ENCODE measurements around the gene TSNAXIP1.

TSNAXIP1 gene

GRCh38 chr16:67825906-67826305 is 19.2 kb downstream of the TSNAXIP1 start:
- H4K8ac ChIP-seq (ENCODE audit: low read length) = no peak overlapping the region
- H3K9me3 ChIP-seq (ENCODE audit: control insufficient read depth, low read length) = no peaks in the 10 kb centered on the region
- 97% methylated on average over 14 of the region's 14 CpGs for WGBS

GRCh38 chr16:67828651-67829050 is 22.0 kb downstream of the TSNAXIP1 start:
- Histone ChIP-seq H2BK15ac (ENCODE audit: low read depth, poor library complexity, severe bottlenecking) (no peak overlapping the region), H3K4ac (ENCODE audit: low read depth in 1 of 2, low read length in 2 of 2) (no peak overlapping the region), H2BK5ac (ENCODE audit: low read depth, low read length, poor library complexity, severe bottlenecking) (no peak overlapping the region), H3K4me2 (ENCODE audit: low read length, poor library complexity, severe bottlenecking) (no peak overlapping the region), H3K18ac (ENCODE audit: low read depth in 1 of 2, low read length in 2 of 2) (no peak overlapping the region), H3K27me3 (ENCODE audit: control insufficient read depth in 1 of 2, insufficient read depth in 1 of 2, low read length in 2 of 2) (no peaks in the 10 kb centered on the region), H3K4me1 (ENCODE audit: control insufficient read depth, insufficient read depth, low read depth, low read length) (peaks cover 6% of the 10 kb centered on the region), H2AK5ac (ENCODE audit: low read length, severe bottlenecking) (no peak overlapping the region), H4K8ac (ENCODE audit: low read length) (no peak overlapping the region), H3K4me3 (ENCODE audit: insufficient read depth in 1 of 2, low read depth in 1 of 2, low read length in 2 of 2) (no peak overlapping the region), H3K36me3 (ENCODE audit: control insufficient read depth in 1 of 2, insufficient read depth in 2 of 2, low read depth in 1 of 2, low read length in 2 of 2) (peaks cover 69 to 70% of the 10 kb centered on the region in 2 experiments), H2BK12ac (ENCODE audit: low read length in 2 of 2) (no peak overlapping the region), H2AFZ (ENCODE audit: low read depth, low read length) (no peak overlapping the region), H4K91ac (ENCODE audit: low read length) (no peak overlapping the region), H3K14ac (ENCODE audit: low read length in 2 of 2) (no peak overlapping the region), H3K79me1 (replicated peaks; ENCODE audit: low read length, poor library complexity, severe bottlenecking) (peaks cover 21% of the 10 kb centered on the region), H3K27ac (ENCODE audit: low read length, poor library complexity, severe bottlenecking) (no peak overlapping the region), H2BK120ac (ENCODE audit: low read depth, low read length) (no peak overlapping the region), H3K23ac (ENCODE audit: low read length in 2 of 2) (no peak overlapping the region), H3K9ac (ENCODE audit: low read length) (no peak overlapping the region), H3K9me3 (ENCODE audit: control insufficient read depth, low read length) (no peaks in the 10 kb centered on the region)
- 91% methylated on average over 4 of the region's 4 CpGs for WGBS
- no peak for DNase-seq

More at GRCh38 chr16:67825906-67826305, 19.2 kb downstream of the TSNAXIP1 start:
- Histone ChIP-seq H2AK5ac (ENCODE audit: low read length, severe bottlenecking) (no peak overlapping the region), H3K27me3 (ENCODE audit: control insufficient read depth in 1 of 2, insufficient read depth in 1 of 2, low read length in 2 of 2) (no peaks in the 10 kb centered on the region), H2BK15ac (ENCODE audit: low read depth, poor library complexity, severe bottlenecking) (no peak overlapping the region), H3K23ac (ENCODE audit: low read length in 2 of 2) (no peak overlapping the region), H3K4ac (ENCODE audit: low read depth in 1 of 2, low read length in 2 of 2) (no peak overlapping the region), H2BK12ac (ENCODE audit: low read length in 2 of 2) (no peak overlapping the region), H3K27ac (ENCODE audit: low read length, poor library complexity, severe bottlenecking) (no peak overlapping the region), H2BK5ac (ENCODE audit: low read depth, low read length, poor library complexity, severe bottlenecking) (no peak overlapping the region), H3K9ac (ENCODE audit: low read length) (no peak overlapping the region), H4K91ac (ENCODE audit: low read length) (no peak overlapping the region), H3K14ac (ENCODE audit: low read length in 2 of 2) (no peak overlapping the region), H3K36me3 (ENCODE audit: control insufficient read depth in 1 of 2, insufficient read depth in 2 of 2, low read depth in 1 of 2, low read length in 2 of 2) (peaks cover 52 to 55% of the 10 kb centered on the region in 2 experiments), H3K18ac (ENCODE audit: low read depth in 1 of 2, low read length in 2 of 2) (no peak overlapping the region), H3K4me3 (ENCODE audit: insufficient read depth in 1 of 2, low read depth in 1 of 2, low read length in 2 of 2) (no peak overlapping the region), H3K4me1 (ENCODE audit: control insufficient read depth, insufficient read depth, low read depth, low read length) (peaks cover under 1% of the 10 kb centered on the region), H2AFZ (ENCODE audit: low read depth, low read length) (no peak overlapping the region), H3K79me1 (replicated peaks; ENCODE audit: low read length, poor library complexity, severe bottlenecking) (peaks cover 2% of the 10 kb centered on the region), H3K4me2 (ENCODE audit: low read length, poor library complexity, severe bottlenecking) (no peak overlapping the region), H2BK120ac (ENCODE audit: low read depth, low read length) (no peak overlapping the region)
- no peak for DNase-seq

- H2BK12ac ChIP-seq (ENCODE audit: low read length in 2 of 2) = no peak overlapping the region
- H2AK5ac ChIP-seq (ENCODE audit: low read length, severe bottlenecking) = no peak overlapping the region
- H3K79me1 ChIP-seq (replicated peaks; ENCODE audit: low read length, poor library complexity, severe bottlenecking) = peaks cover 21% of the 10 kb centered on the region
- H4K91ac ChIP-seq (ENCODE audit: low read length) = no peak overlapping the region
- H3K27me3 ChIP-seq (ENCODE audit: control insufficient read depth in 1 of 2, insufficient read depth in 1 of 2, low read length in 2 of 2) = no peaks in the 10 kb centered on the region
- H3K9ac ChIP-seq (ENCODE audit: low read length) = peak overlapping the region; percentile 95
- peaks cover 10% of the 10 kb centered on the region for H3K4me1 ChIP-seq (ENCODE audit: control insufficient read depth, insufficient read depth, low read depth, low read length)
- H3K14ac ChIP-seq (ENCODE audit: low read length in 2 of 2) = no peak overlapping the region
- H3K4ac ChIP-seq (ENCODE audit: low read depth in 1 of 2, low read length in 2 of 2) = no peak overlapping the region
- peak overlapping the region; percentile 78 for H3K4me2 ChIP-seq (ENCODE audit: low read length, poor library complexity, severe bottlenecking)
- peak overlapping the region in 1 of 2 experiments; percentile 28 for H3K18ac ChIP-seq (ENCODE audit: low read depth in 1 of 2, low read length in 2 of 2)
- peak overlapping the region; percentile 83 to 95 for H3K4me3 ChIP-seq (ENCODE audit: insufficient read depth in 1 of 2, low read depth in 1 of 2, low read length in 2 of 2)
- no peak overlapping the region for H2BK15ac ChIP-seq (ENCODE audit: low read depth, poor library complexity, severe bottlenecking)
- peak; percentile 76 for DNase-seq
- H2AFZ ChIP-seq (ENCODE audit: low read depth, low read length) = peak overlapping the region; percentile 75
- H2BK5ac ChIP-seq (ENCODE audit: low read depth, low read length, poor library complexity, severe bottlenecking) = no peak overlapping the region
- H3K27ac ChIP-seq (ENCODE audit: low read length, poor library complexity, severe bottlenecking) = no peak overlapping the region
- no peaks in the 10 kb centered on the region for H3K9me3 ChIP-seq (ENCODE audit: control insufficient read depth, low read length)
- WGBS = 8% methylated on average over 3 of the region's 3 CpGs
- peaks cover 44 to 46% of the 10 kb centered on the region in 2 experiments for H3K36me3 ChIP-seq (ENCODE audit: control insufficient read depth in 1 of 2, insufficient read depth in 2 of 2, low read depth in 1 of 2, low read length in 2 of 2)
- H4K8ac ChIP-seq (ENCODE audit: low read length) = no peak overlapping the region
- H3K23ac ChIP-seq (ENCODE audit: low read length in 2 of 2) = no peak overlapping the region
- no peak overlapping the region for H2BK120ac ChIP-seq (ENCODE audit: low read depth, low read length)
Measured at GRCh38 chr16:67833030-67833414, 26.3 kb downstream of the TSNAXIP1 start.

DNA sequence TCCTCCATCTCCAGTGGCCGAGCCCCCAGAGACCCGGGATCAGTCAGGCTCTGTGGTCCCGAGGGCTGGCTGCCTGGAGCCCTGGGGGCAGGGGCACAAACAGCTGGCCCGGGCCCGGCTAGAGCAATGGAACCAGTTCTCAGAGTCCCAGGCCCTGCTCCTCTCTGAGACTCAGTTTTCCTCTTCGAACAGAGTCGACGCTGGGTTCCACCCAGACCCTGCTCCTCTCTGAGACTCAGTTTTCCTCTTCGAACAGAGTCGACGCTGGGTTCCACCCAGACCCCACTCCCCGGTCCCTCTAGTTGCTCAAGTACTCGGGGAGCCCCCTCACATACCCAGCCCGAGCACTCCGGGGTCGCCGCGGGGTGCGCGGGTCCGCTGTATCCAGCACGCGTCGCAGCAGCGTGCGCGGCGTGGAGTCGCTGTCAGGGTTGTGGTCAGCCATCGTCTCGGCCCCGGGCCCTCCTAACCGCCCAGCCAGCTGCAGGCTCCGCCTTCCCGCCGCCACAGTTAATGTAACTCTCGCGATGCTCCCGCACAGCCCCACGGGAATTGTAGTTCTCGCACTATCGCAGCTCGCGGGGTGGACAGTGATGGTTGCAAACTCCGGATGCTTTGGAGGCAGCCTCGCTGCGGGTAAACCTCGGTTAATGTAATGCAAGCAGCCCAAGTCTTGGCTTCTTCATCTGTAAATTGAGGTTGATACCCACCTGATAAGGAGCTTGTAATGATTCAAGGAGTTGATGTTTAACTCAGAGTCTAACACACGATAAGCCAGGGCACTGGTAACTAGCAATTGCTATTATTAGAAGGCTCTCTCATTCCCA is 26.9 kb downstream of the TSNAXIP1 start:
- no peak overlapping the region for H3K23ac ChIP-seq (ENCODE audit: low read length in 2 of 2)
- H2BK12ac ChIP-seq (ENCODE audit: low read length in 2 of 2) = no peak overlapping the region
- H3K14ac ChIP-seq (ENCODE audit: low read length in 2 of 2) = no peak overlapping the region
- H3K18ac ChIP-seq (ENCODE audit: low read depth in 1 of 2, low read length in 2 of 2) = peak overlapping the region in 1 of 2 experiments; percentile 90
- H3K9me3 ChIP-seq (ENCODE audit: control insufficient read depth, low read length) = no peaks in the 10 kb centered on the region
- peak overlapping the region; percentile 78 for H3K4me2 ChIP-seq (ENCODE audit: low read length, poor library complexity, severe bottlenecking)
- peak overlapping the region; percentile 72 for H4K8ac ChIP-seq (ENCODE audit: low read length)
- no peak overlapping the region for H4K91ac ChIP-seq (ENCODE audit: low read length)
- H2BK15ac ChIP-seq (ENCODE audit: low read depth, poor library complexity, severe bottlenecking) = no peak overlapping the region
- H3K79me1 ChIP-seq (replicated peaks; ENCODE audit: low read length, poor library complexity, severe bottlenecking) = peaks cover 22% of the 10 kb centered on the region
- H3K4me1 ChIP-seq (ENCODE audit: control insufficient read depth, insufficient read depth, low read depth, low read length) = peaks cover 10% of the 10 kb centered on the region
- H2BK120ac ChIP-seq (ENCODE audit: low read depth, low read length) = no peak overlapping the region
- H3K4me3 ChIP-seq (ENCODE audit: insufficient read depth in 1 of 2, low read depth in 1 of 2, low read length in 2 of 2) = peak overlapping the region; percentile 83 to 95
- peak; percentile 91 for DNase-seq
- H2BK5ac ChIP-seq (ENCODE audit: low read depth, low read length, poor library complexity, severe bottlenecking) = no peak overlapping the region
- H3K36me3 ChIP-seq (ENCODE audit: control insufficient read depth in 1 of 2, insufficient read depth in 2 of 2, low read depth in 1 of 2, low read length in 2 of 2) = peaks cover 38 to 40% of the 10 kb centered on the region in 2 experiments
- H3K27ac ChIP-seq (ENCODE audit: low read length, poor library complexity, severe bottlenecking) = no peak overlapping the region
- H2AK5ac ChIP-seq (ENCODE audit: low read length, severe bottlenecking) = no peak overlapping the region
- H2AFZ ChIP-seq (ENCODE audit: low read depth, low read length) = peak overlapping the region; percentile 75
- H3K9ac ChIP-seq (ENCODE audit: low read length) = peak overlapping the region; percentile 95
- H3K4ac ChIP-seq (ENCODE audit: low read depth in 1 of 2, low read length in 2 of 2) = peak overlapping the region in 1 of 2 experiments; percentile 77
- H3K27me3 ChIP-seq (ENCODE audit: control insufficient read depth in 1 of 2, insufficient read depth in 1 of 2, low read length in 2 of 2) = no peaks in the 10 kb centered on the region
- WGBS = 2% methylated on average over 49 of the region's 49 CpGs
